ENCODE measurements around the gene HAL.

The HAL gene, protein sequence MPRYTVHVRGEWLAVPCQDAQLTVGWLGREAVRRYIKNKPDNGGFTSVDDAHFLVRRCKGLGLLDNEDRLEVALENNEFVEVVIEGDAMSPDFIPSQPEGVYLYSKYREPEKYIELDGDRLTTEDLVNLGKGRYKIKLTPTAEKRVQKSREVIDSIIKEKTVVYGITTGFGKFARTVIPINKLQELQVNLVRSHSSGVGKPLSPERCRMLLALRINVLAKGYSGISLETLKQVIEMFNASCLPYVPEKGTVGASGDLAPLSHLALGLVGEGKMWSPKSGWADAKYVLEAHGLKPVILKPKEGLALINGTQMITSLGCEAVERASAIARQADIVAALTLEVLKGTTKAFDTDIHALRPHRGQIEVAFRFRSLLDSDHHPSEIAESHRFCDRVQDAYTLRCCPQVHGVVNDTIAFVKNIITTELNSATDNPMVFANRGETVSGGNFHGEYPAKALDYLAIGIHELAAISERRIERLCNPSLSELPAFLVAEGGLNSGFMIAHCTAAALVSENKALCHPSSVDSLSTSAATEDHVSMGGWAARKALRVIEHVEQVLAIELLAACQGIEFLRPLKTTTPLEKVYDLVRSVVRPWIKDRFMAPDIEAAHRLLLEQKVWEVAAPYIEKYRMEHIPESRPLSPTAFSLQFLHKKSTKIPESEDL

GRCh38 chr12:95996034-95996658 is at the start of gene HAL:
Gene HAL, minus strand, starts transcription at chr12:95996344. Its CDS starts 434 bp downstream, at chr12:95995910.
- no peak for DNase-seq

- no peak for DNase-seq
These were observed 49.4 kb upstream of the HAL start for GRCh38 chr12:96045566-96045965.

- DNase-seq, result no peak
These were observed 48.8 kb upstream of the HAL start for GRCh38 chr12:96044943-96045290.

- no peak for DNase-seq
These were observed 48.1 kb upstream of the HAL start for GRCh38 chr12:96044017-96044942.

DNA sequence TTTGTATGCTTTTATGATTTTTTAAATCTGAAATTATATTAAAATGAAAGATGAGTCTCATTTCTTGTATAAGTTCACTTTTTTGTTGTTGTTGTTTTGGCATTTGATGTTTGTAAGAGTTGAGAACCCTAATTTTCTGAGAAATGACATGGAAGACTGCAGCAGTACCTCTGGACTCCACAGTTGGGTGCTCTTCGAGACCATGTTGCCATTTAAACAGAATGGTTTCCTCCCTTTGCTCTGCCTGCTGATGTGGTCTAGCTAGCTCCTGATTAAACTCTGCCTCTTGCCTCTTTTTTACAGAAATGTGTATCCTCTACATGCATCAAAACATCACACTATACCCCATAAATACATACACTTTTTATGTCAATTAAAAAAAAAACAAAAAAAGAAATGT is 45.0 kb upstream of the HAL start:
- DNase-seq, result no peak

- DNase-seq, result no peak
These were observed 44.4 kb upstream of the HAL start for GRCh38 chr12:96040305-96041133.

DNA sequence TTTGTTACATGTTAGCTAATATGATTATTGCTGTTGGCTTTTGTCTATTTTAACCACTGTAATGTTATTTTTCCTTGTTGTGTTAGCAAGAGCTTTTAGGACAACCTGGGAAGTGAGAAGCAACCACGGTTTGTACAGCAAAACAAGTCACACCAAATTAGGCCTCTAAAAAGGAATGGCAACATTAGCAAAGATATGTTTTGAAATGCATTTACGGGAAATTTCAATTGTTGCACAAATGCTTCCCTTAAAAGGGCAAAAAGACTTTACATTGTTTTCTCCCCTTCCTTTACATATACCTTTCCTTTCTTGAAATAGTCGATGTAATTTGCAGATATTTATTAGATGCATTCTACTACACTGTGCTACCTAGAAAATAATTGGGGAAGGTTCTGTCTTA is 43.4 kb upstream of the HAL start:
- DNase-seq, result no peak

- no peak for DNase-seq
These were observed 40.8 kb upstream of the HAL start for GRCh38 chr12:96036765-96037455.

DNA sequence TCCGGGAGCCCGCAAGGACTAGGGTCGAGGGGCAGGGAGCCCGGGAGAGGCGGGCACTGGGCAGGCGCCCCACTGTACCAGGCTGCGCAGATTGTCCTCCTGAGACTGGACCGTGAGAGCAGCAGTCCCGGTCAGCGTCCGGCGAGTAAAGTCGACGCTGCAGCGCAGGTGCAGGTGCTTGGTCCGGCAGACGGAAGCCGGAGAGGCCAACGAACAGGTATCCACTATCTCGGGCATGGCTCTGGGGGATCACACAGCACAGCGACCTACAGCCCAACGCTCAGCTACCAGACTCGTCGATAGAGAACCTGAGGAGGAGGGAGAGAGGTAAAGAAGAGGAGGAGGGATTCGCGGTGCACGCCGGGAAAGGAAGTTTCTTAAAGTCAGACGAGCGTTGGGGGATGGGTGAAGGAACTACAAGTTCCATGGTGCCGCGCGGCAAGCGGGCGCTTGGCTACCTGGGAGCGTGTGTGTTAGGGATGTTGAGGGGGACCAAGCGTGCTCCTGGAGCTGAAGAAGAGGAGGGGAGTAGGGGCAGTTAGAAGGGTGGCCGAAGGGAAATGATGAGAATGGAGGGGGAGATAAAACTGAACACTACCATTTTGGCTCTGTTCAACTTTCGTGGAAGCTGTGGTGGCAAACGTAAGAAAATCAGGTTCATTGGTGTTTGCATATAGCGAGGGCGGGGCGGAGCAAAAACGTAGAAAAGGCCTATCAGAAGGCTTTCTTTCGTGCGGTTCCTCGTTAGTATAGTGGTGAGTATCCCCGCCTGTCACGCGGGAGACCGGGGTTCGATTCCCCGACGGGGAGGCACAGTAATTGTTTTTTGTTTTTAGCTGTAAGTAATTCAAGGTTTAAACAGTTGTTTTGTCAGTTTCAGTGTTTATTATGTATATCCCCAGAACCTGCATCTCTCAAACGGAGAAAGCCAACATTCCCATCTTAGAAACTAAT is 39.4 kb upstream of the HAL start, which contains the start of gene LTA4H:
Gene LTA4H, minus strand, starts transcription at position 305 of the 954 bp plus-strand sequence. Its CDS starts 68 bp downstream, at position 237.
- peak; percentile 99 for DNase-seq

DNA sequence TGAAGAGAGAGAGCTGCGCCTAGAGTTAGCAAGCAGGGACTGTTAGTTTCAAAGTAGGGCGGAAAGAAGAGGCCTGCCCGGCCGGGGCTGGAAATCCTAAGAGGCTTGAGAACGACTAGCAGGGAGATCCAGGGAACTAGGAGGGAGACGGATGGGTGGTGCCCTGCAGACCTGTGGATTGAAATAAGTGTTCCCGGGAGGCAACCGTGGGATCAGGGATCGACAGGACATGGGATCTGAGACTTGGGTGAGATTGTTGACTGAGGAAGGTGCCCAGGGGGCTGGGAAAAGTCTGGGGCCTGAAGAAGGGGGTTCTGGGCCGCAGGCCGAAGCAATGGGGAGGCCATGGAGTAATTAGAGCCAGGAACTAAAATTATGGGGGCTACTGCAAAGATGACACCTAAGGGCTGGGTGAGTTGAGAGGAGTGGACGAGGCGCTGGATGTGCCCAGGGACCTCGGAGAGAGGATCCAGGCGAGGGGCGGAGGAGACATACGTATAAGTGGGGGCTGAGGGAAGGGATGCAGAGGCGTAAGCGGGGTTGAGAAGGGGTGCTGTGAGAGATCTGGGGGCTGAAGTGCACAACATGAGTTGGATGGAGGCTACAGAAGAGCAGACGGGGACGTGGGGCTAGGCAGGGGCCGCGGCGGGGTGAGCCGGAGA is 38.6 kb upstream of the HAL start:
- peak; percentile 43 for DNase-seq

GRCh38 chr12:96033549-96034389 is 37.6 kb upstream of the HAL start:
- DNase-seq, result no peak

DNA sequence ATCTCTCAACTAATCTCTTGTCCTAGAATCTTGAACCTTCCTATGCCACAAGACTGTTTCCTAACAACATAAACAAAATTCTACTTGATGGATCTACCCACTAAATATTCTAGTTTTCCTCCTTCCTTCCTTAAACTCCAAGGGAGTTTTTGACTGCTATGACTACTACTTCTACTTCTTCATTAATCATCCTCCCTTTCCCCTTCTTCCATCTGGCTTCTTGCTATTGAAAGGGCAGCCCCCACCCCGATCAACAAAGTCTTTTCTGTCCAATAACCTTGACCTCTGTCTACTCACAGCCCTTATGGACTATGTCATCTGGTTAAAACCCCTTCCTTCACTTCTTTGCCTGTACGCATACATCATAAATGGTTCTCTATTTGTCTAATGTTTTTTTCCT is 33.7 kb upstream of the HAL start:
- DNase-seq, result no peak

GRCh38 chr12:96028538-96028937 is 32.4 kb upstream of the HAL start:
- no peak for DNase-seq

DNA sequence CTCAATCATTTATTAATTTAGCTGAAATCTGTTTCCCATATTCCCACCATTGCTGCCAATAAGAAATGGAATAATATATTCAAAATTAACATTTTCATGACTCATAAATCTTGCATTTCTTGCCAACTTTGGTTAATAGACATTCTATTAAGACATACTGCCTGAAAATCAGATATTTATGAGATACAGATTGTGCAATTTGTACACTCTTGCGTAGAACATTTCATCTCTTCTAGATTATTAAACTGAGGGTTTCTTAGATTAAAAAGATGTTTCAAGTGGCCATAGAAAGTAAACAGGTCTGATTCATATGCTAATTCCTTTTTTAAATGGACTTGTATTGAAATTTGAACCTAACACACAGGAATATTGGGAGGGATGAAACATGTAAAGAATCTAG is 30.2 kb upstream of the HAL start:
- no peak for DNase-seq

DNA sequence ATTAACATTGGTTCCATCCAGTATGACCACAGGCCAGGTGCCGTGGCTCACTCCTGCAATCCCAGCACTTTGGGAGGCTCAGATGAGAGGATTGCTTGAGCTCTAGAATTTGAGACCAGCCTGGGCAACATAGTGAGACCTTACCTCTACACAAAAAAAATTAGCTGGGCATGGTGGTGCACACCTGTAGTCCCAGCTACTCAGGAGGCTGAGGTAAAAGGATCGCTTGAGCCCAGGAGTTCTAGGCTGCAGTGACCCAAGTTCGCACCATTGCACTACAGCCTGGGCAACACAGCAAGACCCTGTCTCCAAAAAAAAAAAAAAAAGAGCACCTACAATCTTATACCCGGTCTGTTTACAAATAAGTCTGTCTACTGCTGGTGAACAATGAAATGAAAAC is 29.4 kb upstream of the HAL start:
- no peak for DNase-seq

GRCh38 chr12:96020314-96021003 is 24.3 kb upstream of the HAL start:
- DNase-seq, result no peak

GRCh38 chr12:96015672-96016071 is 19.5 kb upstream of the HAL start:
- DNase-seq, result no peak
